DND-41 (cell line): ENCODE data around the gene FGR.

Experiments used
- ATAC-seq: fragments of 200-7000 bp; cut with Tn5 transposase; 3 replicates; pipeline ENCODE4 v1.9.1; 2021; ENCODE audit warnings: low read depth; ENCODE audit not compliant: insufficient read depth
- DNase-seq: peaks from one replicate; pipeline ENCODE4 v3.0.0-alpha.2; 2020
- H2AFZ ChIP-seq: 2 replicates; pipeline ENCODE4 v1.6.0; 2012; ENCODE audit warnings: low read depth, low read length
- H3K27ac ChIP-seq: 2 replicates; pipeline ENCODE4 v1.5.1; 2012; ENCODE audit warnings: low read length, inconsistent platforms
- H3K27me3 ChIP-seq: fragments of 200-600 bp; sonication (generic); 2 replicates; pipeline ENCODE4 v1.6.0; 2012; ENCODE audit warnings: low read length, mild to moderate bottlenecking, inconsistent platforms; ENCODE audit not compliant: insufficient read depth, poor library complexity
- H3K36me3 ChIP-seq: 2 replicates; pipeline ENCODE4 v1.5.1; 2012; ENCODE audit warnings: low read length, inconsistent platforms; ENCODE audit not compliant: insufficient read depth
- H3K4me1 ChIP-seq: 2 replicates; pipeline ENCODE4 v1.5.1; 2012; ENCODE audit warnings: mild to moderate bottlenecking, low read length; ENCODE audit not compliant: insufficient read depth
- H3K4me2 ChIP-seq: 2 replicates; pipeline ENCODE4 v1.6.0; 2012; ENCODE audit warnings: mild to moderate bottlenecking, moderate library complexity, low read length, inconsistent platforms; ENCODE audit not compliant: insufficient read depth
- H3K4me3 ChIP-seq, 2 experiments: fragments of 200-600 bp in 1 of 2; shearing (Covaris generic) in 1 of 2; 2 replicates each; pipeline ENCODE4 v1.5.1; 2012 to 2016; ENCODE audit warnings: inconsistent platforms in 2 of 2, low read length in 2 of 2, mild to moderate bottlenecking in 2 of 2, low read depth in 1 of 2, moderate library complexity in 1 of 2
- H3K79me2 ChIP-seq: 2 replicates; pipeline ENCODE4 v1.6.0; 2012; ENCODE audit warnings: low read length, inconsistent platforms; ENCODE audit not compliant: insufficient read depth
- H3K9ac ChIP-seq: 2 replicates; pipeline ENCODE4 v1.6.0; 2012; ENCODE audit warnings: low read depth, mild to moderate bottlenecking, inconsistent platforms, low read length, moderate library complexity
- H3K9me3 ChIP-seq: 2 replicates; pipeline ENCODE4 v1.5.1; 2012; ENCODE audit warnings: low read length, moderate library complexity, mild to moderate bottlenecking, inconsistent platforms; ENCODE audit not compliant: insufficient read depth, severe bottlenecking
- H4K20me1 ChIP-seq: 2 replicates; pipeline ENCODE4 v1.6.0; 2012; ENCODE audit warnings: low read length; ENCODE audit not compliant: insufficient read depth
- EZH2 ChIP-seq: IDR thresholded peaks from 3 replicates; pipeline ENCODE4 v1.6.1; 2012; ENCODE audit warnings: borderline replicate concordance, low read depth, mild to moderate bottlenecking, moderate library complexity, low read length, inconsistent platforms; ENCODE audit not compliant: severe bottlenecking
- TF ChIP-seq, protein P1 (sequence below): IDR thresholded peaks from 2 replicates; pipeline ENCODE4 v1.5.1; 2012; ENCODE audit warnings: borderline replicate concordance, low read length, moderate library complexity, mild to moderate bottlenecking; ENCODE audit not compliant: poor library complexity, severe bottlenecking; ENCODE audit errors: extremely low read depth

FGR gene

DNA sequence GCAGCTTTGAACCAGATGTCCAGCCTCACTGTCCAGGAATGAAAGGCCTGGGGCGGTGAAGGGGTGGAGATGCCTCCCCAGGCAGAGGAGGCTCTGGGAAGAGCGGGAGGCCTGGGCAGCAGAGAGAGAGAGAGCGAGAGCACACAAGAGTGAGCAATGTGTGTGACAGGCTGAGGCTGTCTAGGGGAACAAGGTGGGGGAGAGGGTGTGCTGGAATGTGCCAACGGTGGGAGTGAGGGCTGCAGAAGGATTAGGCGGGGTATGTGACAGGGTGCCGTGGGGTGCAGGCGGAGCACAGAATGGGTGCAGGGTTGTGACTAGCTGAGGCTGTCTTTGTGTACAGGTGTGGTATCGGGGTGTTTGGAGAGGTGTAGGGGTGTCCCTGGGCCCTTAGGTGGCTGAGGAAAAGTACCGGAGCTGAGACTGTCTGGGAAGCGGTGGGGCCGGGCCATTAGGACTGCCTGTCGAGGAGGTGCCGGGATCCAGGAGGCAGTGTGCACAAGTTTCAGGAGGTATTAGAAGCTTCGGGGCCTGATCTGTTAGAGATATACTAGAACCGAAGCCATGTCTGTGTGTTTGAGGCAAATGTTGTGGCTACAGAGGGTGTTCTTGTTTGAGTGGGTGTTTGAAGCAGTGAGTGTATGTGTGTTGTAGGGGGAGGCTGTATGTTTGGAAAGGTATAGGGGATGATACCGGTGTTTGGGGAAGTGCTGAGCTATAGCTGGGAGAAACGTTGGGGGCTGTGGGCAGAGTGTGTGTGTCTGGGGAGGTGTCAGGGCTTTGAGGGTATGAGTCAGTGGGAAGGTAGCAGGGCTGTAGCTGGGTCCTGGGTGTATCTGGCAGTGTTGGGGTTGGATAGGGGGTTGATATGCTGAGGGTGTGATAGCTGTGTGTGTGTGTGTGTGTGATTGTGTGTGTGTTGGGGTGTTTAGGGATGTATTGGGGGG, 40.1 kb downstream of the FGR start:
- DNase-seq: no peak

DNA sequence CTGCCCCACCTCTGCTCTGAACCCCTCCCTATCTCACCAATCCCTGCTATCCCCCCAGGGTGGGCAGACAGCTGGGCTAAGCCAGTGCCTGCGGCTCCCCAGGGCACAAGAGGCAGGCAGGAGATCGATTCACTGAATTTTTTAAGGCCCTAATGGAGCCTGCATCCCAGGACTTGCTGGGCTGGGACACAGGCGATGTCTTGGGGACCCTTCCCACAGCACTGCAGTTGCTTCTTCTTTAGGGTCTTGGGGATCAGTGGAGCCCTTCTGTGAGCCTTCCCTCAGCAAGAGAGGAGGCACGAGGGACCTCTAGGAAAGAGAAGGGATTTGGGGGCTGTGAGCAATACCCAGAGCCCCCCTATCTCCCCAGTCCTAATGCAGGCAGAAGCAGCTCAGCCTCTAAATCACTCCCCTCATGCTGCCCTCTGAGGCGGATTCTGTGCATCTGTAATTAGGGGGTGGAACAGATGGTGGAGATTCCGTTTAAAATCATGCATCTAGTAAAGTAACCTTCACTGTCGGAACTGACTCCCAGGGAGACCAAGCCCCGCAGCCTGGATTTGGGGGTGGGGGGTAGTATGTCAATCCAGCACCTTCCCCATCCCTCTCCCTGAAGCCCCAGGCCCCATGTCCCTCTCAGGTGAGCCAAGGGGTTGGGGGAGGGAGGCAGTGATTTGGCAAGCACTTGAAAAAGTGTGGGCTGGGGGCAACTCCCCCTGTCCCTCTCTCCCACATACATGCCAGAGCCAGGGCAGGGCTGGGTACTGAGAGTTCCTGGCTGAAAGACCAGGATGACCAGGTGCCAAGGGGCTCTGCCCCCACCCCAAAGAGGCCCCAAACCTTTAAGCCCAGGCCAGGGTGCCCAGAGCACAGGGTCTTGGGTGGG, 41.1 kb downstream of the FGR start:
- Histone ChIP-seq H2AFZ (no peak overlapping the region), H3K4me2 (no peak overlapping the region), H3K27me3 (no peaks in the 10 kb centered on the region), H3K79me2 (peaks cover 100% of the 10 kb centered on the region), H3K9me3 (no peaks in the 10 kb centered on the region), H3K9ac (no peak overlapping the region), H3K4me3 (no peak overlapping the region), H3K36me3 (peaks cover 59% of the 10 kb centered on the region), H3K27ac (no peak overlapping the region; the same call in 1 of the 2 replicates), H3K4me1 (peaks cover 33% of the 10 kb centered on the region), H4K20me1 (peaks cover 100% of the 10 kb centered on the region)
- ATAC-seq (no peak), DNase-seq (no peak)
- TF ChIP-seq EZH2: no peak
- TF ChIP-seq, protein P1, sequence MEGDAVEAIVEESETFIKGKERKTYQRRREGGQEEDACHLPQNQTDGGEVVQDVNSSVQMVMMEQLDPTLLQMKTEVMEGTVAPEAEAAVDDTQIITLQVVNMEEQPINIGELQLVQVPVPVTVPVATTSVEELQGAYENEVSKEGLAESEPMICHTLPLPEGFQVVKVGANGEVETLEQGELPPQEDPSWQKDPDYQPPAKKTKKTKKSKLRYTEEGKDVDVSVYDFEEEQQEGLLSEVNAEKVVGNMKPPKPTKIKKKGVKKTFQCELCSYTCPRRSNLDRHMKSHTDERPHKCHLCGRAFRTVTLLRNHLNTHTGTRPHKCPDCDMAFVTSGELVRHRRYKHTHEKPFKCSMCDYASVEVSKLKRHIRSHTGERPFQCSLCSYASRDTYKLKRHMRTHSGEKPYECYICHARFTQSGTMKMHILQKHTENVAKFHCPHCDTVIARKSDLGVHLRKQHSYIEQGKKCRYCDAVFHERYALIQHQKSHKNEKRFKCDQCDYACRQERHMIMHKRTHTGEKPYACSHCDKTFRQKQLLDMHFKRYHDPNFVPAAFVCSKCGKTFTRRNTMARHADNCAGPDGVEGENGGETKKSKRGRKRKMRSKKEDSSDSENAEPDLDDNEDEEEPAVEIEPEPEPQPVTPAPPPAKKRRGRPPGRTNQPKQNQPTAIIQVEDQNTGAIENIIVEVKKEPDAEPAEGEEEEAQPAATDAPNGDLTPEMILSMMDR: no peak

More for the DNA sequence above, 40.1 kb downstream of the FGR start:
- peaks cover 100% of the 10 kb centered on the region for H3K79me2 ChIP-seq
- no peak for TF ChIP-seq EZH2
- TF ChIP-seq, protein P1: no peak
- no peak overlapping the region for H3K4me2 ChIP-seq
- no peak overlapping the region for H3K9ac ChIP-seq
- H3K9me3 ChIP-seq: no peaks in the 10 kb centered on the region
- H3K27me3 ChIP-seq: no peaks in the 10 kb centered on the region
- H3K27ac ChIP-seq: no peak overlapping the region
- peaks cover 98% of the 10 kb centered on the region for H4K20me1 ChIP-seq
- peaks cover 52% of the 10 kb centered on the region for H3K36me3 ChIP-seq
- no peak overlapping the region for H3K4me3 ChIP-seq
- H3K4me1 ChIP-seq: peaks cover 42% of the 10 kb centered on the region
- no peak overlapping the region for H2AFZ ChIP-seq
- no peak for ATAC-seq

DNA sequence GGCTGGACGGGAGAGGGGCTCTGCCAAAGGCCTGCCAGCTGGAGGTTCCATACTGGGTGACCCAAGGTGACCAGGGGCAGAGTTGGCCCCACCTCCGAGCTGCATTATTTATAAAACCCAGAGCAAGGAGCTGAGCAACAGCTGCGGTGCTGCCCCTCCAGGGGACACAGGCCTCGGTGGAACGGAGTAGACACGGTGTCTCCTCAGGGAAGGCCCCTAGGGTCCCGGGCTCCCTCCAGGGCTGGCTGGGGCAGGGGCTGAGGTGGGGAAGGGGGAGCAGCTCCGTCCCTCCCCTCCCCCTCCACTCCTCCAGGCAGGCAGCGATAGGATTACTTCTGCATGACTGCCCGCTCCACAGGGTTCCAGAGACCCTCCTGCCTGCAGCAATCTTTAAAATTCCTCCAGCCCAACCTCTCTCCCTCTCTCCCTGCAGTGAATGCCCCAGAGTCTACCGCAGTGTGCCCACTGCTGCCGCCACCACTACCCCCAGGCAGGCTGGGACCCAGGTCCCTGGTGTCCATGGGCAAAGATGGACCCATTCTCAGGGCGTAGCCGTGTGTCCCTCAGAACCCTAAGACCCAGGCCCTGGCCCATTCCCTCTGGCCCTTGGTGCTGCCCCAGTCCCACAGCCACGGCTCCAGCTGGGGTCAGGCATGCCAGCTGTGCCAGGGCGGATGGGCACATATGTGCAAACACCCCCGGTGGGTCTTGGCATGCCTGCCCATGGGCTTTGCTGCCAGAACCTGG, 41.9 kb downstream of the FGR start:
- Histone ChIP-seq H3K27me3 (no peaks in the 10 kb centered on the region), H2AFZ (no peak overlapping the region), H3K9ac (no peak overlapping the region), H3K36me3 (peaks cover 67% of the 10 kb centered on the region), H4K20me1 (peaks cover 100% of the 10 kb centered on the region), H3K27ac (no peak overlapping the region; the same call in 1 of the 2 replicates), H3K4me1 (peaks cover 25% of the 10 kb centered on the region), H3K9me3 (no peaks in the 10 kb centered on the region), H3K79me2 (peaks cover 100% of the 10 kb centered on the region), H3K4me2 (no peak overlapping the region), H3K4me3 (no peak overlapping the region)
- ATAC-seq (no peak), DNase-seq (no peak)
- TF ChIP-seq EZH2: no peak
- TF ChIP-seq, protein P1: no peak
